Activated T-cell treated with anti-CD3 and anti-CD28 coated beads, Interleukin-2, amount 50 U/mL, for 72 hours (primary cell): ENCODE data around the gene ZFHX3. TPM values are rescaled to one million over a fixed set of nuclear protein-coding genes. Genes with fewer than 3 reads are reported as not detected.

Source experiments
- ATAC-seq, 2 donors: fragments of 150-1000 bp; cut with Tn5 transposase; replicated peaks in 1 of 2; 2 replicates each; pipeline ENCODE4 v1.10.0; 2021; ENCODE audit warnings: moderate library complexity in 2 of 2, mild to moderate bottlenecking in 1 of 2
- DNase-seq, 2 donors: peaks; one replicate each; pipeline ENCODE4 v3.0.0; 2021 to 2022; ENCODE audit warnings: mixed read lengths in 1 of 2
- H3K27ac Mint-ChIP-seq: one replicate; pipeline ENCODE4 v1.8.0; 2022; ENCODE audit warnings: mild to moderate bottlenecking, moderate library complexity, mixed read lengths
- H3K27me3 Mint-ChIP-seq: one replicate; pipeline ENCODE4 v1.8.0; 2022; ENCODE audit warnings: low read depth, mixed read lengths
- H3K36me3 Mint-ChIP-seq, 2 donors: one replicate each; pipeline ENCODE4 v1.8.0; 2022; ENCODE audit warnings: mixed read lengths in 2 of 2, mild to moderate bottlenecking in 1 of 2; ENCODE audit not compliant: insufficient read depth in 2 of 2
- H3K4me1 Mint-ChIP-seq: one replicate; pipeline ENCODE4 v1.8.0; 2022; ENCODE audit warnings: low read depth, mixed read lengths
- H3K4me3 Mint-ChIP-seq, 2 donors: one replicate each; pipeline ENCODE4 v1.8.0; 2022; ENCODE audit warnings: mild to moderate bottlenecking in 2 of 2, mixed read lengths in 2 of 2, moderate library complexity in 2 of 2
- H3K9me3 Mint-ChIP-seq, 2 donors: one replicate each; pipeline ENCODE4 v1.8.0; 2022; ENCODE audit warnings: mixed read lengths in 2 of 2
- total RNA-seq, 2 donors: library from RNA; stranded (reverse); gene quantifications; one replicate each; pipeline ENCODE4 v1.2.3, GENCODE V29; 2022

Gene ZFHX3
- total RNA-seq, 2 donors from 2014 or later = 0.35 to 1.0 TPM

GRCh38 chr16:72824027-72824426 lies 223.9 kb downstream of the ZFHX3 start:
- no peaks in the 10 kb centered on the region for H3K36me3 Mint-ChIP-seq
- ATAC-seq (no peak), DNase-seq (no peak)
- H3K27ac Mint-ChIP-seq = no peak overlapping the region
- no peak overlapping the region for H3K4me3 Mint-ChIP-seq
- no peaks in the 10 kb centered on the region for H3K4me1 Mint-ChIP-seq
- no peaks in the 10 kb centered on the region for H3K9me3 Mint-ChIP-seq
- H3K27me3 Mint-ChIP-seq = no peaks in the 10 kb centered on the region

- no peaks in the 10 kb centered on the region for H3K36me3 Mint-ChIP-seq
- no peak overlapping the region for H3K4me3 Mint-ChIP-seq
- no peaks in the 10 kb centered on the region for H3K4me1 Mint-ChIP-seq
- no peaks in the 10 kb centered on the region for H3K9me3 Mint-ChIP-seq
- H3K27me3 Mint-ChIP-seq = no peaks in the 10 kb centered on the region
- ATAC-seq (no peak), DNase-seq (no peak)
- no peak overlapping the region for H3K27ac Mint-ChIP-seq
These were observed 226.6 kb downstream of the ZFHX3 start for GRCh38 chr16:72821185-72821950.

- Mint-ChIP-seq H3K4me1 (peaks cover under 1% of the 10 kb centered on the region), H3K27me3 (no peaks in the 10 kb centered on the region), H3K9me3 (no peaks in the 10 kb centered on the region), H3K4me3 (no peak overlapping the region), H3K36me3 (no peaks in the 10 kb centered on the region), H3K27ac (no peak overlapping the region)
- ATAC-seq = no peak
- no peak for DNase-seq
These were observed 228.6 kb downstream of the ZFHX3 start for GRCh38 chr16:72819345-72819744.

GRCh38 chr16:72818236-72818845 lies 229.6 kb downstream of the ZFHX3 start:
- no peak overlapping the region for H3K4me3 Mint-ChIP-seq
- no peak overlapping the region for H3K27ac Mint-ChIP-seq
- ATAC-seq (no peak), DNase-seq (no peak)
- no peaks in the 10 kb centered on the region for H3K27me3 Mint-ChIP-seq
- no peaks in the 10 kb centered on the region for H3K36me3 Mint-ChIP-seq
- no peaks in the 10 kb centered on the region for H3K9me3 Mint-ChIP-seq
- H3K4me1 Mint-ChIP-seq = peaks cover 5% of the 10 kb centered on the region

GRCh38 chr16:72815348-72816318 lies 232.3 kb downstream of the ZFHX3 start:
- H3K9me3 Mint-ChIP-seq = no peaks in the 10 kb centered on the region
- ATAC-seq = peak; percentile 61 to 87
- peaks cover 5% of the 10 kb centered on the region for H3K4me1 Mint-ChIP-seq
- no peak for DNase-seq
- no peak overlapping the region for H3K4me3 Mint-ChIP-seq
- no peaks in the 10 kb centered on the region for H3K27me3 Mint-ChIP-seq
- no peak overlapping the region for H3K27ac Mint-ChIP-seq
- H3K36me3 Mint-ChIP-seq = no peaks in the 10 kb centered on the region

- Mint-ChIP-seq H3K27ac (no peak overlapping the region), H3K4me3 (no peak overlapping the region), H3K36me3 (no peaks in the 10 kb centered on the region), H3K4me1 (peaks cover 5% of the 10 kb centered on the region), H3K9me3 (no peaks in the 10 kb centered on the region), H3K27me3 (no peaks in the 10 kb centered on the region)
- ATAC-seq (peak in 1 of 2 donors; percentile 41), DNase-seq (no peak)
These were observed 233.7 kb downstream of the ZFHX3 start for GRCh38 chr16:72814226-72814625.

GRCh38 chr16:72812672-72813071 lies 235.3 kb downstream of the ZFHX3 start:
- DNase-seq = no peak
- H3K27me3 Mint-ChIP-seq = no peaks in the 10 kb centered on the region
- no peaks in the 10 kb centered on the region for H3K36me3 Mint-ChIP-seq
- H3K27ac Mint-ChIP-seq = no peak overlapping the region
- H3K9me3 Mint-ChIP-seq = no peaks in the 10 kb centered on the region
- peaks cover 5% of the 10 kb centered on the region for H3K4me1 Mint-ChIP-seq
- no peak overlapping the region for H3K4me3 Mint-ChIP-seq
- no peak for ATAC-seq

GRCh38 chr16:72811876-72812275 lies 236.1 kb downstream of the ZFHX3 start:
- no peak for ATAC-seq
- Mint-ChIP-seq H3K9me3 (no peaks in the 10 kb centered on the region), H3K27ac (no peak overlapping the region), H3K36me3 (no peaks in the 10 kb centered on the region), H3K4me1 (peaks cover 5% of the 10 kb centered on the region), H3K27me3 (no peaks in the 10 kb centered on the region), H3K4me3 (no peak overlapping the region)
- no peak for DNase-seq

- H3K9me3 Mint-ChIP-seq = no peaks in the 10 kb centered on the region
- no peaks in the 10 kb centered on the region for H3K36me3 Mint-ChIP-seq
- H3K27me3 Mint-ChIP-seq = no peaks in the 10 kb centered on the region
- H3K4me1 Mint-ChIP-seq = peaks cover 5% of the 10 kb centered on the region
- no peak for ATAC-seq
- H3K27ac Mint-ChIP-seq = no peak overlapping the region
- no peak for DNase-seq
- H3K4me3 Mint-ChIP-seq = no peak overlapping the region
These were observed 236.7 kb downstream of the ZFHX3 start for GRCh38 chr16:72811188-72811720.

GRCh38 chr16:72810480-72810879 lies 237.4 kb downstream of the ZFHX3 start:
- DNase-seq (no peak), ATAC-seq (no peak)
- no peak overlapping the region for H3K27ac Mint-ChIP-seq
- no peaks in the 10 kb centered on the region for H3K27me3 Mint-ChIP-seq
- peaks cover 5% of the 10 kb centered on the region for H3K4me1 Mint-ChIP-seq
- H3K9me3 Mint-ChIP-seq = no peaks in the 10 kb centered on the region
- no peaks in the 10 kb centered on the region for H3K36me3 Mint-ChIP-seq
- no peak overlapping the region for H3K4me3 Mint-ChIP-seq

GRCh38 chr16:72809446-72809845 lies 238.5 kb downstream of the ZFHX3 start:
- Mint-ChIP-seq H3K27me3 (no peaks in the 10 kb centered on the region), H3K4me1 (peaks cover 5% of the 10 kb centered on the region), H3K36me3 (no peaks in the 10 kb centered on the region), H3K4me3 (no peak overlapping the region), H3K9me3 (no peaks in the 10 kb centered on the region), H3K27ac (no peak overlapping the region)
- no peak for DNase-seq
- ATAC-seq = no peak

- H3K36me3 Mint-ChIP-seq = no peaks in the 10 kb centered on the region
- no peaks in the 10 kb centered on the region for H3K9me3 Mint-ChIP-seq
- no peak for ATAC-seq
- H3K4me3 Mint-ChIP-seq = no peak overlapping the region
- H3K27ac Mint-ChIP-seq = no peak overlapping the region
- no peak for DNase-seq
- no peaks in the 10 kb centered on the region for H3K4me1 Mint-ChIP-seq
- no peaks in the 10 kb centered on the region for H3K27me3 Mint-ChIP-seq
These were observed 239.2 kb downstream of the ZFHX3 start for GRCh38 chr16:72808754-72809153.

- Mint-ChIP-seq H3K9me3 (no peaks in the 10 kb centered on the region), H3K36me3 (no peaks in the 10 kb centered on the region), H3K27me3 (no peaks in the 10 kb centered on the region), H3K27ac (no peak overlapping the region), H3K4me3 (no peak overlapping the region), H3K4me1 (no peaks in the 10 kb centered on the region)
- DNase-seq (no peak), ATAC-seq (no peak)
These were observed 240.7 kb downstream of the ZFHX3 start for GRCh38 chr16:72807245-72807644.
